ENCODE results near the gene PTPN14.

Gene PTPN14

GRCh38 chr1:214449371-214449770, 102.0 kb downstream of the PTPN14 start:
- DNase-seq, result no peak

GRCh38 chr1:214448536-214448935, 102.9 kb downstream of the PTPN14 start:
- no peak for DNase-seq

DNA sequence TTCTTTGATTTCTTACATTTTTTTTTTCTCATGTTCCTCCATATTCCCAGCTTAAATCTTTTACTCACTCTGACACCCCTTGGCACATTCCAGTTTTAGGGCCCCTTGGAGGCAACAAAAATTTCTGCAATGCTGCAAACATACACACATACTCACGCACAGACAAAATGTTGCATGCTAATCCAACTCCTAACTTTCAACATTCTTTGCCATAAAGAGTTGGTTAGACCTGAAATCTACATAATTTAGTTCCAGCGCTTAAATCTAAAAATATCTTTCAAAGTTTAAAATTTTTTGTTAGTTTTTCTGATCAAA, 103.9 kb downstream of the PTPN14 start:
- DNase-seq, result no peak

GRCh38 chr1:214446772-214447556, 104.4 kb downstream of the PTPN14 start:
- DNase-seq, result no peak

- DNase-seq, result no peak
Observed at GRCh38 chr1:214445831-214446614, 105.4 kb downstream of the PTPN14 start.

- DNase-seq, result no peak
Observed at GRCh38 chr1:214445199-214445598, 106.2 kb downstream of the PTPN14 start.

- no peak for DNase-seq
Observed at GRCh38 chr1:214444182-214444939, 107.0 kb downstream of the PTPN14 start.

DNA sequence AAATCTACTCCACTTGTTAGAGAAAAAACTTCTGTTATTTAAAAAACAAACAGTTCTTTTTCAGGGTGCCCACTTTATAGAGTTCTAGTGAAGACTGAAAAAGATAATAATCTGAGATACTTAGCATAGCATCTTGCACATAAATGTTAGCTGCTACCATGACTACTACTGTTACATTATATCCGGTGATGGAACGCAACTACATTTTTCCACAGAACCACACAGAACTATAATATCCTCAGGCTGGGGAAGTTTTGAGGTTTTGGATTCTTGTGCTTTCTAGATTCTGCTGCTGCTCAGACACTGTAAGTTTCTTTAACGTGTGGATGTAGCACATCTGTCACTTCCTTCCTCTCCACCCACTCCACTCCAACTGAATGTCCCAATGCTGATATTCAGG, 110.3 kb downstream of the PTPN14 start:
- no peak for DNase-seq

DNA sequence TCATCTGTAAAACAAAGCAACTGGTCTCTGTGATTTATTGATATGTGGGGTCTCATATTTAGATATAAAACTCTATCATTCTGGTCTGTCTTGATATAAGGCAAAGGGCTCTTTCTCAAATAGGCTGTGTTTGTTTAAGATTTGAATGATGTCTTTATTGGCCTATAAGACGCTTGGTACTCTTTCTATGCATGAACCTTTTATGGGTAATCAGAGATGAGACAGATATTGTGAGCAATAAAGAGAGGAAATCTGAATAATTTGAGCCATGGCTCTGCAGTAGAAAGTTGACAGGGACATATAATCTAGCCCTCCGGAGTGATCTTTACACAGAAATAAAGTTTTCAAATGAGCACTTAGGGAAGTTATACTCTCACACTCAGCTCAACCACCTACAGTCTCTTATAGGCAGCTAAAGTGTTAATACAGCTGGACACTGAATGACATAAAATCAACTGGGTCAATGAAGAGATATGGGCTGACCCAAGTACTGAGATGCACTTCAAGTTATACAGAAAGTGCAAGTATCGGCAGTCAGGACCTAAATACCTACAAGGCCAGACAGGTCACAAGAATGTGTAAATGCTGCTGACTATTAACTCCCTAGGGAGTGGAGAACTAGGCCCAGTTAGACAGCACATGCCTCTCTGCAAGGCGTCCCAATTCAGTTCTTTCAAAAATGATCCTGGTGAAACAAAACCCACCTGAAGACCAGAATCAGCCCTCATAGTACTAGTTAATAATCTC, 111.0 kb downstream of the PTPN14 start:
- DNase-seq, result no peak

DNA sequence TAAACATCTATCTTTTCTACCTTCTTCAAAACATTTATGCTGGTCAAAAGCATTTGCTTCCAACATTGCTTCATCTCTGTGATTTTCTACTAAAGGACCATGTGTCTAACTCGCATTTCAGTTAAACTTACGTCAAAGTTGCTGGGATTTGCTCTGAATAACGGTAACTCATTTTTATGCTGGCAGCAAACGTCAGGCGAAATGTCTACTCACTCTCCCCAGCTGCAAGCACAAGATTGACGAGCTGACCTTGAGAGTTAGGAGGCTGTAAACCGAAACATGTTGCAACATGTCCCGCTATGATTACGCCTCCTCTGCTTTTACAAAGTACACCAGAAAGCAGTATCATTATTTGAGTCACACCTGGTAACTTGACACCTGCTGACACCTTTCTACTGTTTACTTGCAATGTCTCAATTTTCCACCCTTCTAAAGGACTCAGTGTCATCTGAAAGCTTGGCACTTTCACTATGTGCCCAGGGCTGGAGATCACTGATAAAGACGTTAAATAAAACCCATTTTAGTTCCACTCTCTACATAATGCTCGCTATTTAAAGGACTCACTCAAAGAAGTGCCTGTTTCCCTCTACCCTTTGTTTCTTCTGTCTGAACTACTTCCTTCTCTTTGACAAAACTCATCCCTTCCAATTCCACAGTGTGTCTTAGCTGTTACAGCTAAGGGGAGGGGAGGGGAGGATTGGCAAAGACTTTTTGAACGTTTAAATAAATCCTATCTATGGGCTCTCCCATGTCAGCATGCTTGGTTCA, 111.9 kb downstream of the PTPN14 start:
- peak; percentile 89 for DNase-seq

- DNase-seq, result no peak
Observed at GRCh38 chr1:214438530-214438929, 112.9 kb downstream of the PTPN14 start.

DNA sequence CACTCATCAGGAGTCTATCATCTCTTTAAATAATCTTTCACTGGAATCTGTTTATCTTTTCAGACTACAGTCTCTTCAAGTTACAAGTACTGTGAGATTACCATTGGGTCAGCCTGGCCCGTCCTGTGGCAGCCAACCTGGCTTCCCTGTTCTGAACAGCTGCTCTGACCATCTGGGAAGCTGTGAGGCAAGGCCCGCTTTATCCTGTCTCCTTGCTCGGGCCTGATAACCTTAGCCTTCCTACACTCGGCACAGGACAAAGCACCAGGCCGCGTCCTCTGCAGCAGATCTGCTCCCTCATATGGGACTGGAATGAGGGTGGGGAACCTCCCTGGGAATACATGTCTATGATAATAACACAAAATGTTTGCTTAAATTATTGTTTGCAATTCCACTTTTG, 113.3 kb downstream of the PTPN14 start:
- DNase-seq, result no peak

GRCh38 chr1:214435867-214436266, 115.5 kb downstream of the PTPN14 start:
- no peak for DNase-seq

- DNase-seq, result no peak
Observed at GRCh38 chr1:214432245-214432644, 119.2 kb downstream of the PTPN14 start.

DNA sequence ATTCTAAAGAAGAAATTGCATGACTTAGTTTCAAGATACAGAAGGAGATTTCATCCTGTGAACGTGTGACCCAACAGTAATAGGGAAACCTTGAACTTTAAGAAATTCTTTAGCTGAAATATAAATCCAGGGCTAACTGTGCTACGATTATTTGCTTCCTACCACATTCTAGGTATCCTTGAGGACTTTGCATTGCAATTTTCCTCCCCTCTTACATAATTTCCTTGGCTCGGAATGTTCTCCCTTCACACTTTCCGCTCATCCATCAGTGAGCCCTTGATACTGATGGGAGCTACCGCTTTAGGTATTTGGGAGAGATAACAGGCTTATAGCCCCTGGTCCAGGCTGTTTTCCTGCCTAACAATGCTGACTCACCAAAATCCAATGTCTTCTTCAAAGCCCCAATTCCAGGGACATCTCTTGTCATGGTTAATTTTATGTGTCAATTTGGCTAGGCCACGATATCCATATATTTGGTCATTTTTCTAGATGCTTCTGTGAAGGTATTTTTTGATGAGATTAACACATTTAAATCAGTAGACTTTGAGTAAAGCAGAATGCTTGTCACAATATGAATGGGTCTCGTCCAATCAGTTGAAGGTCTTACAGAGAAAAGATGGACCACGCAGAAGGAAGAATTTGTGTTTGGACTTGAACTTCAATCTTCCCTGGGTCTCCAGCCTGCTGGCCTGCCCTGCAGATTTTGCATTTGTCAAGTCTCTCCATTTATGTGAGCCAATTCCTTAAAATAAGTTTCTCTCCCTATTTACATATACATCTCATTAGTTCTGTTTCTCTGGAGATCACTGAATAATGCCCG, 121.2 kb downstream of the PTPN14 start:
- DNase-seq, result no peak

DNA sequence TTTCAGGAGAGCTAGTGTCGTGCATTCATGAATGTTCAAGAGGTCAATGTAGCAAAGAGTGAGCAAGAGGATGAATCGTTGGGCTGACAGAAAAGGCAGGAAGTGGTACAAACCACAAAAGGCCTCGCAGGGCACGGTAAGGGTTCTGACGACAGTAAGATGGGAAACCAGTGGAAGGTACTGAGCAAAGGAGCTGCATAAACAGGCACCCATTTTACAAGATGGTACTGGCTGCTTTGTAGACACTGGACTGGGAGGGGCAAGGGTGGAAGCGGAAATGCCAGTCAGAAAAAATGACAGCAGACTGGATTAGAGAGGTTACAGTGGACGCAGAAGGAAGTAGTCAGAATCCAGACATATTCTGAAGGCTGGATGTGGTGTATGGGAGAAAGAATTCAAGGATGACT, 123.5 kb downstream of the PTPN14 start:
- DNase-seq, result no peak

- DNase-seq, result no peak
Observed at GRCh38 chr1:214426426-214426812, 125.0 kb downstream of the PTPN14 start.

DNA sequence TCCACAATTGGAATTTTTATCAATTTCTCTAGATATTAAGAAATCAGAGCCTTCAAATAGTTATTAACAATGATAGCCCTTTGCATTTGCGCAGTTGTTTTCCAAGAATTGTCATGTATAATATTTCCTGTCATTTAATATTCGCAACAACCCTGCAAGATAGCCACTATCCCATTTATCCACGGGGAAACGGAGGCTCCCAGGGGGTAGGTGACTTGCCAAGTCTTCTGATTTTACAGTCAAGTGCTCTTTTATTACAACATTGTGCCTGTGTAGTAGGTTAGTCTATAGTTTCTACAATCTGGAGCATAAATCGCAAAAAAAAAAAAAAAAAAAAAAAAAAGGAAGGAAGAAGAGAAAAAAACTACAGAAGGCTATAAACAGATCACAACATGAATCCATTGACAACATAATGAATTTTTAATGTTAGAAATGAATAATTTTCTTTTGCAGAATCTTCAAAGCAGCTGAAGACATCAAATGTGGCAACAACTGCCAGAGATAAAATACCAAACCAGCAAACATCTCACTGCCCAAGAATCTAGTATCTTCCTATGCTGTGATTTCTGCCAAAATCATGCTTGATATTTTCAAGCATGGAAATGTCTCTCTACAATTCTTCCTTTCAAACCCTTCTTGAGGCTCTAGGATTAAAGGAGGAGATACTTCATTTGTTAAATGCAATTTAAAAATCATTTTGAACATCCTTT, 125.5 kb downstream of the PTPN14 start:
- DNase-seq, result no peak

DNA sequence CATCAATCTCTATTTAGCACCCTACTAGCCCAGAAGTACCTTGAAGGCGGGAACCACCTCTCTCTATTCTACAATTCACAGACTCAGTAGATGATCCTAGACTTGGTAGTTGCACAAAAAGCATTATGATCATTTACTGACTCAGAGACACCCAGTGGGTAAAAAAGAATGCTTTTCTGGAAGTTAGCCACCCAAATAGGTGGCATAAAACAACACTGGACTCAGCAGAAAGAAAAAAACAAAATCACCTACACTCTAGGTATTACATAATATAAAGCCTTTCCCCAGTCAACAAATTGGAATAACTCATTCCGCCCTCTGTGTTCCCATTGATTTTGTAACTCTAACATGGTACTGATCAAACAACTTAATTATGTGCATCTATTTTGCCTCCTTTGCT, 126.3 kb downstream of the PTPN14 start:
- no peak for DNase-seq

GRCh38 chr1:214423045-214423444, 128.4 kb downstream of the PTPN14 start:
- DNase-seq, result no peak
